ENCODE results near the gene DPP4. TPM values are rescaled to one million over a fixed set of nuclear protein-coding genes. Genes with fewer than 3 reads are reported as not detected.

Gene DPP4
- total RNA-seq, 1 experiment from 2014 or later: 2.8 TPM

DNA sequence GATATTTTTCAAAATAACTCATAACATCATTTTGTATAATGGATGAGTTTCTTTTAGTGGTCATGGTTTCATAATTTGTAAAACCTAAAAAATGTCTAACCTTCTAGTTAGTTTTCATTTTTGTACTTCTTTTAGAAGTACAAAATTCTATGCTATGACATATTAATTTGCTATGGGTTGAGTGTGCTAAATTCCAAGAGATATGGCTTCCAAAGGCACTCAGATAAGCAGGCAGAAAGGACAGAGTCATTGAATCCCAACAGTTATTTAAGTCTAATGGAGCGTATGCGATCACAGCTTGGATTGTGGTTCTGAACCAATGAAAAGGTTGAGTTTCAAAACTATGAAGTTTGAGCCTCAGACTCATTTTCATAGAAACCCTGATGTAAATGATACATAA, 41.1 kb upstream of the DPP4 start:
- no peak overlapping the region for H3K18ac ChIP-seq (ENCODE audit: insufficient read length, low read depth, low read length)
- H3K4ac ChIP-seq (ENCODE audit: low read depth, low read length): no peak overlapping the region
- no peak overlapping the region for H2BK5ac ChIP-seq (ENCODE audit: insufficient read length, low read length)
- no peaks in the 10 kb centered on the region for H4K20me1 ChIP-seq (ENCODE audit: control insufficient read depth, insufficient read depth, insufficient read length)
- no peak for DNase-seq
- H2AK5ac ChIP-seq (ENCODE audit: insufficient read length, low read length): no peak overlapping the region
- H2BK15ac ChIP-seq (ENCODE audit: low read depth, low read length): no peak overlapping the region
- H3K27me3 ChIP-seq (ENCODE audit: insufficient read depth, low read length): no peaks in the 10 kb centered on the region
- H3K23me2 ChIP-seq (ENCODE audit: insufficient read length, low read depth, low read length, poor library complexity, severe bottlenecking): no peaks in the 10 kb centered on the region
- H4K5ac ChIP-seq (ENCODE audit: insufficient read length, low read depth, low read length): no peak overlapping the region
- H2AFZ ChIP-seq (ENCODE audit: low read length): no peak overlapping the region
- no peak overlapping the region for H2BK20ac ChIP-seq (ENCODE audit: low read depth, low read length, poor library complexity, severe bottlenecking)
- no peak overlapping the region for H3K4me2 ChIP-seq (ENCODE audit: insufficient read depth, insufficient read length, low read length)
- peaks cover 8 to 14% of the 10 kb centered on the region in 2 experiments for H3K9me3 Mint-ChIP-seq
- no peaks in the 10 kb centered on the region for H3K79me2 ChIP-seq (ENCODE audit: insufficient read depth, low read length)
- H3T11ph ChIP-seq (ENCODE audit: low read length): no peak overlapping the region
- H4K91ac ChIP-seq (ENCODE audit: insufficient read length, low read depth, low read length): no peak overlapping the region
- H3K27me3 Mint-ChIP-seq (ENCODE audit: low read depth): no peaks in the 10 kb centered on the region; the same call in 1 of the 2 replicates
- H3K36me3 Mint-ChIP-seq (ENCODE audit: insufficient read depth in 1 of 3, low read depth in 3 of 3): peaks cover 4 to 12% (median 9%) of the 10 kb centered on the region in 3 experiments; a peak in 6 of 7 replicates
- no peak overlapping the region for H2BK12ac ChIP-seq (ENCODE audit: insufficient read length, low read depth, low read length)
- H3K4me3 Mint-ChIP-seq: no peak overlapping the region
- H3K4me1 ChIP-seq (ENCODE audit: insufficient read depth, low read length): peaks cover 5% of the 10 kb centered on the region; the same call in 1 of the 2 replicates
- WGBS (ENCODE audit: extremely low coverage, insufficient read length, low lambda C conversion rate): no CpG with 5 or more reads among the region's 2 CpGs
- H2BK120ac ChIP-seq (ENCODE audit: low read depth, low read length, poor library complexity, severe bottlenecking): no peak overlapping the region
- no peak overlapping the region; a peak in 1 of 7 replicates for H3K27ac Mint-ChIP-seq
- H4K8ac ChIP-seq (replicated peaks; ENCODE audit: insufficient read length, low read depth, low read length): no peak overlapping the region
- no peak overlapping the region for H3K27ac ChIP-seq (ENCODE audit: insufficient read length, low read depth, low read length)
- no peak overlapping the region for H3K56ac ChIP-seq (ENCODE audit: insufficient read length, low read depth, low read length)
- H3K23ac ChIP-seq (ENCODE audit: insufficient read length, low read depth, low read length): no peak overlapping the region
- TF ChIP-seq, protein P1, sequence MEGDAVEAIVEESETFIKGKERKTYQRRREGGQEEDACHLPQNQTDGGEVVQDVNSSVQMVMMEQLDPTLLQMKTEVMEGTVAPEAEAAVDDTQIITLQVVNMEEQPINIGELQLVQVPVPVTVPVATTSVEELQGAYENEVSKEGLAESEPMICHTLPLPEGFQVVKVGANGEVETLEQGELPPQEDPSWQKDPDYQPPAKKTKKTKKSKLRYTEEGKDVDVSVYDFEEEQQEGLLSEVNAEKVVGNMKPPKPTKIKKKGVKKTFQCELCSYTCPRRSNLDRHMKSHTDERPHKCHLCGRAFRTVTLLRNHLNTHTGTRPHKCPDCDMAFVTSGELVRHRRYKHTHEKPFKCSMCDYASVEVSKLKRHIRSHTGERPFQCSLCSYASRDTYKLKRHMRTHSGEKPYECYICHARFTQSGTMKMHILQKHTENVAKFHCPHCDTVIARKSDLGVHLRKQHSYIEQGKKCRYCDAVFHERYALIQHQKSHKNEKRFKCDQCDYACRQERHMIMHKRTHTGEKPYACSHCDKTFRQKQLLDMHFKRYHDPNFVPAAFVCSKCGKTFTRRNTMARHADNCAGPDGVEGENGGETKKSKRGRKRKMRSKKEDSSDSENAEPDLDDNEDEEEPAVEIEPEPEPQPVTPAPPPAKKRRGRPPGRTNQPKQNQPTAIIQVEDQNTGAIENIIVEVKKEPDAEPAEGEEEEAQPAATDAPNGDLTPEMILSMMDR (conservative IDR thresholded peaks at IDR 0.05): no peak
- no peaks in the 10 kb centered on the region for H3K9me3 ChIP-seq (ENCODE audit: control insufficient read depth, low read depth, low read length)
- H3K9ac ChIP-seq (ENCODE audit: extremely low read depth, insufficient read length, low read length): no peak overlapping the region
- no peaks in the 10 kb centered on the region for H3K79me1 ChIP-seq (ENCODE audit: insufficient read depth, low read depth, low read length, poor library complexity, severe bottlenecking)
- H3K14ac ChIP-seq (ENCODE audit: insufficient read depth, low read length): no peak overlapping the region
- H3K4me1 Mint-ChIP-seq: peaks cover 16% of the 10 kb centered on the region in 2 experiments

All from H9 (cell line).